Measurements from ENCODE around the gene GYS1.

DNA sequence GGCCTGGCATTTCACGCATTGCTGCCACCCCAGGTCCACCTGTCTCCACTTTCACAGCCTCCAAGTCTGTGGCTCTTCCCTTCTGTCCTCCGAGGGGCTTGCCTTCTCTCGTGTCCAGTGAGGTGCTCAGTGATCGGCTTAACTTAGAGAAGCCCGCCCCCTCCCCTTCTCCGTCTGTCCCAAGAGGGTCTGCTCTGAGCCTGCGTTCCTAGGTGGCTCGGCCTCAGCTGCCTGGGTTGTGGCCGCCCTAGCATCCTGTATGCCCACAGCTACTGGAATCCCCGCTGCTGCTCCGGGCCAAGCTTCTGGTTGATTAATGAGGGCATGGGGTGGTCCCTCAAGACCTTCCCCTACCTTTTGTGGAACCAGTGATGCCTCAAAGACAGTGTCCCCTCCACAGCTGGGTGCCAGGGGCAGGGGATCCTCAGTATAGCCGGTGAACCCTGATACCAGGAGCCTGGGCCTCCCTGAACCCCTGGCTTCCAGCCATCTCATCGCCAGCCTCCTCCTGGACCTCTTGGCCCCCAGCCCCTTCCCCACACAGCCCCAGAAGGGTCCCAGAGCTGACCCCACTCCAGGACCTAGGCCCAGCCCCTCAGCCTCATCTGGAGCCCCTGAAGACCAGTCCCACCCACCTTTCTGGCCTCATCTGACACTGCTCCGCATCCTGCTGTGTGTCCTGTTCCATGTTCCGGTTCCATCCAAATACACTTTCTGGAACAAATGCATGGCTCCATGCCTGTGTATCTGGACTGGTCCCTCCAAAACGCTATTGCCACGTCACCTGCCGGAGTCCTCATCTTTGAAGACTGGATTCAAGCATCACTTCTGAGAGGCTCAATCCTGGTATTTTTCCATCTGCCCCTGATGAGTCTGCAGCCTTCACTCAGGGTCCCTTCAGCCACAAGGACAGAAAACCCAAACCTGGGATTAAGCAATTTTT, 70.3 kb downstream of the GYS1 start:
- TF ChIP-seq, protein P1, sequence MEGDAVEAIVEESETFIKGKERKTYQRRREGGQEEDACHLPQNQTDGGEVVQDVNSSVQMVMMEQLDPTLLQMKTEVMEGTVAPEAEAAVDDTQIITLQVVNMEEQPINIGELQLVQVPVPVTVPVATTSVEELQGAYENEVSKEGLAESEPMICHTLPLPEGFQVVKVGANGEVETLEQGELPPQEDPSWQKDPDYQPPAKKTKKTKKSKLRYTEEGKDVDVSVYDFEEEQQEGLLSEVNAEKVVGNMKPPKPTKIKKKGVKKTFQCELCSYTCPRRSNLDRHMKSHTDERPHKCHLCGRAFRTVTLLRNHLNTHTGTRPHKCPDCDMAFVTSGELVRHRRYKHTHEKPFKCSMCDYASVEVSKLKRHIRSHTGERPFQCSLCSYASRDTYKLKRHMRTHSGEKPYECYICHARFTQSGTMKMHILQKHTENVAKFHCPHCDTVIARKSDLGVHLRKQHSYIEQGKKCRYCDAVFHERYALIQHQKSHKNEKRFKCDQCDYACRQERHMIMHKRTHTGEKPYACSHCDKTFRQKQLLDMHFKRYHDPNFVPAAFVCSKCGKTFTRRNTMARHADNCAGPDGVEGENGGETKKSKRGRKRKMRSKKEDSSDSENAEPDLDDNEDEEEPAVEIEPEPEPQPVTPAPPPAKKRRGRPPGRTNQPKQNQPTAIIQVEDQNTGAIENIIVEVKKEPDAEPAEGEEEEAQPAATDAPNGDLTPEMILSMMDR (IDR thresholded peaks at IDR 0.05; ENCODE audit: low read length): no peak
- TF ChIP-seq EZH2 (IDR thresholded peaks at IDR 0.05; ENCODE audit: borderline replicate concordance, low read length): no peak
